GM12874 (cell line): ENCODE data around the gene AUTS2.

Experiments
- CTCF ChIP-seq: IDR thresholded peaks from 2 replicates; pipeline ENCODE4 v1.5.1; 2011; ENCODE audit warnings: low read depth, mild to moderate bottlenecking, control low read depth, low read length, moderate library complexity; ENCODE audit not compliant: insufficient read depth

Gene AUTS2

DNA sequence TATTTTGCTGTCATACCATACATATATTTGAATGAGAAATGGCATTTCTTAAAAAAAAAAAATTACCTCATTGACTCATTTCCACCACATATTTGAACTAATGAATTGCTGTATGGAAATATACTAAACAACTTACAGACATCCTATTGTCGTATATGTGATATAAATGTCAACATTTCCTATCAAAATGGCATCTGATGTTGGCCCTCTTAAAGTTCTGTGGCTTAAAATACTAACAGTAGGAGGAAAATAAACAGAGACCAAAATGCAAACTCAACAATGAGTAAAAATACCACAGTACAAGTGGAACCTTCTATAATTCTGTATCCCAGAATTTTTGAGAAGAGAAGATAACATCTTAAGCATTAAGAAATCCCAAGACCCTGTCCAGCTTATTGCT lies 1128.0 kb downstream of the AUTS2 start:
- no peak for TF ChIP-seq CTCF

- no peak for TF ChIP-seq CTCF
These were observed 1128.7 kb downstream of the AUTS2 start for GRCh38 chr7:70726951-70727378.

DNA sequence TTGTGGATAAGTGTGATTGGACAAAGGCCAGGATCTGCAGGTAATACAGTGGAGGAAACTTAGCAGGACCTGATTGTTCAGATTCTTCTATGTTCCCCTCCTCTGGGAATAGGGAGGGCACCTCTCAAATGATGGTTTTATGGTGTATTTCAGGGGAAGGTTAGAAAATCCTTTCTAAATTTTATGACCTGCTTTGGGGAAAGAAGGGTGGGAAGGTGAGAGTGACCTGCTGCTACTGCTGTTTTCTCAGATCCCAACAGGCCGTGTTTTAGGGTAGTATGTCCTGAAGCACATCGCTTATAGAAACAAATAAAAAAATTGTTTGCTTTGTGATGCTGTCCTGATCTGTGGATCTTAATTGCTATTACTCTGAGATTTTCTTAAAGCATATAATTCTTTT lies 1129.6 kb downstream of the AUTS2 start:
- no peak for TF ChIP-seq CTCF

DNA sequence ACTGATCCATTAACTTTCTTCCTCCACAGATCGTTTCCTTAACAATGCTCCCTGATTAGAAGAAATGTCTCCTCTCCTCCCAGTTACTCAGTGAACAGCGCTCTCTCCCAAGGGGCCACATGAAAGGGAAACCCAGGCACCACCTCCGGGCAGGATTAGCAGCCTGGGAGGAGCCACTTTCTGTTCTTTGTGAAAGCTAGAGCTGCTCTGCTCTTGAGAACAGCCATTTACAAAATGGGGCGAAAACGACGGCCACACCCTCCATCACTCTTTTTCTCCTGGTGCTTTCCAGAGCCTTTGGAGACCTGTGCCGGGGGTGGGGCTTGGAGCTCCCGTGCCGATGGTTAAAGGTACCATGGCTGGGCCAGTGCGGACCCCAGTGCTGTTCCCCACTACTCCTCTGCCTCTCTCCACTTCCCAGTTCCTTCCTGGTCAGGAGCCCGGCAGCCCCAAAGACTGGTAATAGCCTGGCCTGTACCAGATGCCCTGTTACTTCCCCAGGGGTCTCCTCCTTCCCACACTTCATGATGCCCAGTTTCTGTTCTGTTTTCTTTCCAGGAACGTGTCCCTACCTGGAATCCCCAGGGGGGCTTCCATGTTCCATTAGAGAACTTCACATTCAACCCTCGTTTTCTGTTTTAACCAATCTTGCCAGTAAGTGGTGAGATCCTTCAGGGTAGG lies 1130.7 kb downstream of the AUTS2 start:
- TF ChIP-seq CTCF, result no peak

DNA sequence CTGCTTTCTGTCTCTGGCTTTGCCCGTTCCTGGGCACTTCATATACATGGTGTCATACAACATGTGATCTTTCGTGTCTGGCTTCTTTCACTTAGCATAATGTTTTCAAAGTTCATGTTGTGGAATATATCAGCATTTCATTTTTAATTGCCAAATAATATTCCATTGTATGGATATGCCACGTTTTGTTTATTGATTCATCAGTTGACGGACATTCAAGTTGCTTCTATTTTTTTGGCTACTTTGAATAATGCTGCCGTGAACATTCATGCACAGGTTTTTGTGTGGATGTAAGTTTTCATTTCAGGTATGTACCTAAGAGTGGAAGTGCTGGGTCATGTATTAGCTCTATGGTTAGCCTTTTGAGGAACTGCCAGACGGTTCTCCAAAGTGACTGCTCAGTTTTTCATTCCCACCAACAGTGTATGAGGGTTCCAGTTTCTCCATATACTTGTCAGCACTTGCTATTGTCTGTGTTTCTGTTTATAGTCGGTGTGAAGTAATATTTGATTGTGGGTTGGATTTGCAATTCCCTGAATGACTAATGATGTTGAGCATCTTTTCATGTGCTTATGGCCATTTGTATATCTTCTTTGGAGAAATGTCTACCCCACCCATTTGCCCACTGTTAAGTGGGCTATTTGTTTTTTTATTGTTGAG lies 1132.3 kb downstream of the AUTS2 start:
- TF ChIP-seq CTCF, result no peak

DNA sequence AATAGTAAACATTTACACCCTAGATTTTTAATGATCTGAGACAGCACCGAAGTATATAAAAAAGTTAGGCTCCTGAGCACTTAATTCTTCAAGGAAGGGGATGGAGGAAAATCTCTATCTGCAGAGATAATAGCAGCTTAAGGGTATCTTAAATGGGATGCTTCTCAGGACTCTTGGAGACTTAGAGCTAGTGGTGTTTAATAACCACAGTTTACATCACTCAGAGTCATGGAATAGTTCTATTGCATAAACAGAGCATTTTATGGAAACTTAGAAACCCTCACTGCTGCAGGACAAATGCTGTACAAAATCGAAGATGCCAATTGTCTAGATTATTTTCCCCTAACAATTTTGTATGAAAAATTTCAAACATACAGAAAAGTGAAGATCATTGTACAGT lies 1134.8 kb downstream of the AUTS2 start:
- no peak for TF ChIP-seq CTCF

- TF ChIP-seq CTCF, result no peak
These were observed 1136.1 kb downstream of the AUTS2 start for GRCh38 chr7:70734411-70734810.
